Measurements from ENCODE around the gene LRRC28.

LRRC28 gene

GRCh38 chr15:99295840-99296239 is 44.6 kb downstream of the LRRC28 start:
- DNase-seq (ENCODE audit: low read depth) = no peak
- H3K4me3 ChIP-seq (ENCODE audit: low read length) = no peak overlapping the region
- TF ChIP-seq CTCF (IDR thresholded peaks at IDR 0.05; ENCODE audit: insufficient read depth, low read depth, low read length, missing control alignments) = no peak

GRCh38 chr15:99296386-99296785 is 45.1 kb downstream of the LRRC28 start:
- H3K4me3 ChIP-seq (ENCODE audit: low read length) = no peak overlapping the region
- no peak for DNase-seq (ENCODE audit: low read depth)
- TF ChIP-seq CTCF (IDR thresholded peaks at IDR 0.05; ENCODE audit: insufficient read depth, low read depth, low read length, missing control alignments) = no peak

- no peak for DNase-seq (ENCODE audit: low read depth)
- no peak for TF ChIP-seq CTCF (IDR thresholded peaks at IDR 0.05; ENCODE audit: insufficient read depth, low read depth, low read length, missing control alignments)
- H3K4me3 ChIP-seq (ENCODE audit: low read length) = no peak overlapping the region
Measured at GRCh38 chr15:99303907-99304306, 52.6 kb downstream of the LRRC28 start.

GRCh38 chr15:99305761-99306505 is 54.7 kb downstream of the LRRC28 start:
- no peak for TF ChIP-seq CTCF (IDR thresholded peaks at IDR 0.05; ENCODE audit: insufficient read depth, low read depth, low read length, missing control alignments)
- DNase-seq (ENCODE audit: low read depth) = peak; percentile 88
- no peak overlapping the region for H3K4me3 ChIP-seq (ENCODE audit: low read length)

- peak; percentile 25 for DNase-seq (ENCODE audit: low read depth)
- no peak for TF ChIP-seq CTCF (IDR thresholded peaks at IDR 0.05; ENCODE audit: insufficient read depth, low read depth, low read length, missing control alignments)
- H3K4me3 ChIP-seq (ENCODE audit: low read length) = no peak overlapping the region
Measured at GRCh38 chr15:99306694-99307338, 55.5 kb downstream of the LRRC28 start.

- no peak for TF ChIP-seq CTCF (IDR thresholded peaks at IDR 0.05; ENCODE audit: insufficient read depth, low read depth, low read length, missing control alignments)
- H3K4me3 ChIP-seq (ENCODE audit: low read length) = no peak overlapping the region
Measured at GRCh38 chr15:99307735-99308134, 56.5 kb downstream of the LRRC28 start.

More at GRCh38 chr15:99307735-99308134, 56.5 kb downstream of the LRRC28 start:
- DNase-seq (ENCODE audit: low read depth) = no peak

Data from epithelial cell of esophagus (primary cell).